GM19240 (cell line): ENCODE data around the gene DOK7.

Source experiments
- DNase-seq: peaks from one replicate; pipeline ENCODE4 v3.0.0; 2011; ENCODE audit warnings: low spot score; ENCODE audit not compliant: insufficient read length

Gene DOK7

DNA sequence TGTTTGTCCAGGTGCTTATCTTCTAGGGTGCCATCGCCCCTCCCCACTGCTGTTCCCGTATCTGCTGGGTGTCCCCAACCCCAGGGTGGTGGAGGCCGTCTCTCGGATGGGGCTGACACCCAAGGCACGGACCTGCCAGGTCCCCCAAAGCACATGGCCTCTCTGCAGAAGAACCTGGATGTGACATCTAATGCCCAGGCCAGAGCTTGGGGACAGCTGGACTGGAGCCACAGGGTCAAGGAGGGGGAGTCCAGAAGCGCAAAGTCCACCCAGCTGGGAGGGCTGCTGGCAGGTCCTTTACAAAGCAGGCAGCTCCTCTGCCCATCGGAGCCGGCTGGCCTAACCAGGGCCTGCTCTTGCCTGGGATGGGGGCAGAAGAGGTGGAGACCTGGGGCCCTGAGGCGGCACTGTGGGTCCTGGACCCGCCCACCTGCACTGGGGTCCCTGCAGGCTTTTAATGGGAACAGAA, 751 bp upstream of the DOK7 start:
- DNase-seq: no peak

DNA sequence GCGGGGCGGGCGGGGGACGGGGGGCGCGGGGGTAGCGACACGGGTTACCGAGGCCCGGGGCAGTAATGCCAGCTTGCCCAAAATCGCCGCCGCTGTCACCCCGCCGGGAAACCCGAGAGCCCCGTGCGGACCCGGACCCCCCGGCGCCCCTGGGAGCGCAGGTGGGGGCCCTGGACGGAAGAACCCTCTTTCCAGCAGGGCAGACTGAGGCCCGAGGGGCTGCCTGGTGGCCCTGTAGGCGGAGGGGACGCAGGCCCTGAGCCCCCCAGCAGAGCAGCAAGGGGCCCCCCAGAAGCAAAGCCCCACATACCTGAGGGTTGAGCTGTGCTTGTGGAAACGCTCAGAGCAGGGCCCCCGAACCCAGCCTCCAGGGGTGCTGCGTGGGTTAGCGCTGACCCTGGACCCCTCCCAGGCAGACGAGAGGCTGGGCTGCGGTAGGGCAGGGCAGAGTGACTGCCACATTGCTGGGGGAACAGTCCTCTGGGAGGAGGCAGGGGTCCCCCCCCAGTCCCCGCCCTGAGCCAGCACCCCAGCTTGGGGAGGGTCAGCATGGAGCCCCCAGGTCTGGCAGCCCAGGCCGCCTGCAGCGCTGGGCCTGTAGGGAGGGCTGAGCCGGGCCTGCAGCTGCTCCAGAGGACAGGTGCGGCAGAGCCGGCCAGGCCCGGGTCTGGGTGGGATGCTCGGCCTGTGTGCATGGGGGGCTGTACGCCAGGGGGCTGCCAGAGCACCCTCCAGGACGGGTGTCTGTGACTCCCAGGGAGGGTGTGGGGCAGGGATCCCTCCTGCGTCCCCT, 646 bp downstream of the DOK7 start:
- no peak for DNase-seq

DNA sequence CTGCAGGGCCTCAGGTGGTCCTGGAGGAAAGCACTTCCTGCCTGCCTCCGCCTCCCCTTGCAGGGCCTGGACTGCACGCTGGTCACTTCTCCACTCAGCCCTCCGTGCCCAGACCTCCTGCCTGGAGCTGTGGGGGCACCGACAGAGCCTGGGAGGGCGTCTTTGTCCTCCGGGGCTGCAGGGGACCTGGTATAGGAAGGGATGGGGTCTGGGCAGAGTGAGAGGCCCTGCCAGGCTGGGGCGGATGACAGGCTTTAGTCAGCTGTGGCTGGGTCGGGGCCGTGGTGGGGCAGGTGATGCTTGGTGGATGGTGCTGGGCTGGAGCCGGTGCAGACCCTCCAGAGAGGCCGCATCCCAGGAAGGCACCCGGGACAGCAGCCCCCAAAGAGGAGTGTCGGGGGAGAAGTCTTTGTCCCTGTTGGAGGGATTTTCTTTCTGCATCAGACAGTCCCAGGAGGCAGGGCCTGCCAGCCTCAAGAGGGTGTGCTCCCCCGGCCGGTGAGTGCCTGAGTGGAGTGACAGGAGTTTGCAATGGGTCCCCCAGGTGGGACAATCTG, 1.3 kb downstream of the DOK7 start:
- DNase-seq: no peak

DNA sequence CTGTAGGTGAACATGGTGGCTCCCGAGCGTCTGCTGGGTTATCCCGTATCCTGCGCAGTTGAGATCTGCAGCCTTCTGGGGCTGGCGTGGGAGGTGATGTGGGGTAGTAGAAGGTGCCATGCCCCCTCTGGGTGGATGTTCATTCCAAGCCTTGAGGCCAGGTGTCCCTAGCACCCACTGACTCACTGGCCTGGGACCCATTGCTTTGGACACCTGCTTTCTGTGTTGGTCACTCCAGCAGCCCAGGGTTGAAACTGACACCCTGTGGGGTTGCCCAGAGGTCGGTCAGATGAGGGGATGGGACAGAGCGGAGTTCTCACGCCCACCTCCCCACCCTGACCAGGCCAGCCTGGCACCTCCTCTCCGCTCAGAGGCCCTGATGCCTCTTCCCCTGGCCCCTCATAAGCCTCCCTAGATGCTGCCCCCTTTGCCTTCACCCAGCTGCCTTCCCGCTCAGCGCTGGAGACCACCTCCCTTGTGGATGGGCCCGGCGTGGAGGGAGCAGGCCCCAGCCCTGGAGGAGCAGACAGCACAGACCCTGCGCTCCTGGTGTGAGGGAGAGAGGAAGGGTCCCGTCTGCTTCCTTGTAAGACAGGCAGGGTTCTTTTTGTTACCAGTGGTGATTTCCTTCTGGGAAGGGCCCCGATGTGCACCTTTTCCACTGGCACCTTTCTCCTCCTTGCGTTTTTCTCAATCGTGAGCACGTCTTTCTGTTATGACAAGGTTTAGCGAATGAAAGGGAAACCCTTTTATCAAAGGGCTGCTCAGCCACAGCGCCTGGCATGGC, 2.0 kb downstream of the DOK7 start:
- DNase-seq: no peak

DNA sequence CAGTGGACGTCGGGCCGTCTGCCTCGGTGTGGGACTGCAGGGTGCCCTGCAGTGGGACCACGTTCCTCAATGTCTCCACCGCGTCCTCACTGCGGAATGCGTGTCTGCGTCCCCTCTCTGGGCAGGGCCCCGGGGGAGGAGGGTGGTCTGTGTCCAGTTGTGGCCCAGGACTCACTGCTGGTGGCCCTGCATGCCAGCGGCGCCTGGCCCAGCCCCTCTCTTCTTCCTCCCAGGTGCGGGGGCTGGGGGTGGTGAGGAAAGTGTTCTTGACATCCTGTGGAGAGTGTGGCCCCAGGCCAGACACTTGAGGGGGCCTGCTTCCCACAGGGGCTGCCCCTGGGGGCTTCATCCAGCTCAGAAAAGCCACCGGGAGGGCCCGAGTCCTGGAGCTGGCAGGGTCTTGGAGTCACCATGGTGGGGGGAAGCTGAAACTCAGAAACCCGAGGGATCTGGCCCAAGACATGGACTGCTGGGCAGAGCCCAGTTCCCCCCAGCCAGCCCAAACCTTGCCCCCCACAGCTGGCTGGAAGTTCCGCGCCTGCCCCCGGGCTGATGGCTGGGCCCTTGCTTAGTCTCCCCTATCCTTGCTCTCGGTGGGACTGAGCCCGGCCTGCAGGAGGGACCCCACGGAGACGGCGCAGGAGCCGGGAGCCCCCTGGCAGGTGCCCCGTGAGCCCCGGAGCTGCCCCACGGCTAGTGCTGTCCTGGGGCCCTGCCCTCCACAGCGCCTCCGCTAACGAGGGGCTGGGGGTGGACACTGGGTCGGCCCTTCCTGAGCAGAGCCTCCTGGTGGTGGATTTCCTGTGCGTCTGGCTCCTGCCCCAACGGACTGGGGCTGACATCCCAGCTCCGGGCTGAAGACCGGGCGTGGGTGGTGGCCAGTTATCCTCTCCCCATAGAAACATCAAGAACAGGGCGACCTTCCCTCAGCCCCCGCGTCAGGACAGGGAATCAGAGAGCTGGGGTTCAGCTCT, 2.9 kb downstream of the DOK7 start:
- no peak for DNase-seq

DNA sequence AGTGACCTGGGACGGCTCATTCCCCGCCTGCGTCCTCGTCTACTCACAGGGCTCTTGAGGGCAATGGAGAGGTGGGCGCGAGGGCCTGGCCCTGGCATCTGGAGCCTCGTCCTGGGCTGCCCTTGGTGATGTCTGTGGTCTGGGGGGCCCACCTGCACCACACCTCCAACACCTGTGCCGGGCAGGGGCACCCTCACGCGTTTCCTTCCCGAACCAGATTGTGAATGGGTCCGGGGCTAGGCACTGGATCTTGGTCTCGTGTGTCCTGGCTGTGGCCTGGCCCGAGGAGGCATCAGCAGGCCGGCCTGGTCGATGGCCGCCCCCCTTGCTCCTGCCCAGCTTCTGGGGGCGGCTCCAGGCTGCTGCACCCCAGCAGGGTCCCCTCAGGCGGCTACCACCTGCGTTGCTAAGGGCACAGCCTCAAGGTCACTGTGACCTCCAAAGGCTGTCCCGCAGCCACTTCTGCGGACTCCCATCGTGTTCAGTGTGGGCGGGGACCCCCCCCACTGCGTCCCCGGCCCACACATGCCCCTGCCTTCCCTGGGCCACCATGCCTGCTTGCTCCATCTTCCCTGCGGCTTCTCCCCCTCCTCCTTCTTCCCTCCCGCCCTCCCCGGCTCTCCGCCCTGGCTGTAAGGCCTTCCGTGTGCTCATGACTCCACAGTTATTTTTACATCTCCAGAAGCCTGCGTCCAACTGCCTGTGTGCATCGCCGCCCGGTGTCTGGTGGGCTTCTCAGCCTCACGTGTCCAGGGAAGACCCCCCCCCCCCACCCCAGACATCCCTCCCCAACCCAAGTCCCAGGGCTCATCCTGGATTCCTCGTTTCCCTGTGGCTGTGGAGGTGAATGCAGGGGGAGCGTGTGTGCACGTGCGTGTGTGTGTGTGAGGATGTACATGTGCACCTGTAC, 3.8 kb downstream of the DOK7 start:
- no peak for DNase-seq

DNA sequence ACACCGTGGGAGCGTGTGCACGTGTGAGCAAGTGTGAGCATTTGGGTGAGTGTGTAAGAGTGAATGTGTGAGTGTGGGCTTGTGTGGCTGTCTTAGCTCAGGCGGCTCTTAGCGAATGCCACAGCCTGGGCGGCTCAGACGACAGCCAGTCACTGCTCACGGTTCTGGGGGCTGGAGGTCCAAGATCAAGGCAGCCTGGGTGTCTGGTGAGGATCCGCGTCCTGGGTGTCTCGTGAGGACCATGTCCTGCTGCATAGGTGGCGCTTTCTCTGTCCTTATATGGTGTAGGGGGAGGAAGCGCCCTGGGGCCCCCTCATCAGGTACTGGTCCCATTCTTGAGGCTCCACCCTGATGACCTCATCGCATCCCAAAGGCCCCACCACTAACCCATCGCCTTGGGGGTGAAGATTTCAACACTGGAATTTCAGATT, 4.5 kb downstream of the DOK7 start:
- DNase-seq: no peak

DNA sequence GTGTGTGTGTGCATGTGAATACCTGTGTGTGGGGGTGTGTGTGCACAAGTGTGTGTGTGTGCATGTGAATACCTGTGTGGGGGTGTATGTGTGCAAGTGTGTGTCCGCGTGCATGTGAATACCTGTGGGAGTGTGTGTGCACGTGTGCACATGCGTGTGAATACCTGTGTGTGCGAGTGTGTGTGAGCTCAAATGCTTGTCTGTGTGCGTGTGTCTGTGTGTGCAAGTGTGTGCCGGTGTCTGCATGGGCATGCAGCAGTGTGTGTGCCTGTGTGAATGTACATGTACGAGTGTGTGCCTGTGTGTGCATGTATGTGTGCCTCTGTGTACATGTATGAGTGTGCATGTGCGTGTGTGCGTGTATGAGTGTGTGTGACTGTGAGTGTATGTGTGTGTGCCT, 5.0 kb downstream of the DOK7 start:
- no peak for DNase-seq

DNA sequence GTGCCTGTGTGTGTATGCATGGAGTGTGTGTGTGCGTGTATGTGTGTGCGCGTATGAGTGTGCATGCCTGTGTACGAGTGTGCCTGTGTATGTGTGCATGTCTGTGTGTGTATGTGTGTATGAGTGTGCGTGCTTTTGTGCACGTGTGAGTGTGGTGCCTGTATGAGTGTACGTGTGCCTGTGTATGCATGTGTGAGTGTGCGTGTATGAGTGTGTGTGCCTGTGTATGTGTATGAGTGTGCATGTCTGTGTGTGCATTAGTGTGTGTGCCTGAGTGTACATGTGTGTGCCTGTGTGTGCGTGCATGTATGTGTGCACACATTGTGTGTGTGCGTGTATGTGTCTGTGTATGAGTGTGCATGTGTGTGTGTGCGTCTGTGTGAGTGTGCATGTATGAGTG, 5.7 kb downstream of the DOK7 start:
- no peak for DNase-seq

DNA sequence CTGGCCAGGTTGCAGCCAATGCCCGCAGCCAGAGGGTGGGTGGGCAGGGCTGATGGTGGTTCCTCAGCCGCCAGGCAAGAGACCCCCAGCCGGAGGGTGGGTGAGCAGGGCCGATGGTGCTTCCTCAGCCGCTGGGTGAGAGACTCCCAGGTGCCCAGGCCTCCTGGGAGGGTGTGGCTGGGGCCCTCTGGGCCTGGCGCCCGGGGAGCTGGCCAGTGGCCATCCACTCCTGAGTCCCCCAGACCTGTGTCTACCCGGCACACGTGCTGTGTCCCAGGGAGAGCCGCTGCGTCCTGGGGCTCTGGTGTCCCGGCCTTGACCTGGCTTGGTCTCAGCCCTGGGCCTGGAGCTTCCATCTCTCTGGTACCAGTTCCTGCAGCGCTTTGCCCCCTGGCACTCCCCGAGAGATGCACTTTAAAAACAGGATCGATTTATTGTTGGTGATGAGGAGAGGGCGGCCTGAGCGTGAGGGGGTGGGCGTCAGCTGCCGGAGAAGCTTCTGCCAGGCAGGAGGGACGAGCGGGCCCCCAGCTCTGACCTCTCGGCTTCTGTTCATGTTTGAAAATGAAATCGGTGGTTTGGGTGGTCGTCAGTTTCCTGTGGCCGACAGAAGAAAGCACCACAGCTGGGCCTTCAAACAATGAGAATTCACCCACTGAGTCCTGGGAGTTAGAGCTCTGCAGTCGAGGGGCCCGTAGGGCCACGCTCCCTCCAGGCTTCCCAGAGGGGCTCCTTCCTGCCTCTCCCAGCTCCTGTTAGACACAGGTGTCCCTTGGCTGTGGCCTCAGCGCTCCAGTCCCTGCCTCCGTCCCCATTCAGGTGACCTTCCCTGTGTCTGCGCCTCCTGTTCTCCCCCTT, 6.5 kb downstream of the DOK7 start:
- DNase-seq: no peak

DNA sequence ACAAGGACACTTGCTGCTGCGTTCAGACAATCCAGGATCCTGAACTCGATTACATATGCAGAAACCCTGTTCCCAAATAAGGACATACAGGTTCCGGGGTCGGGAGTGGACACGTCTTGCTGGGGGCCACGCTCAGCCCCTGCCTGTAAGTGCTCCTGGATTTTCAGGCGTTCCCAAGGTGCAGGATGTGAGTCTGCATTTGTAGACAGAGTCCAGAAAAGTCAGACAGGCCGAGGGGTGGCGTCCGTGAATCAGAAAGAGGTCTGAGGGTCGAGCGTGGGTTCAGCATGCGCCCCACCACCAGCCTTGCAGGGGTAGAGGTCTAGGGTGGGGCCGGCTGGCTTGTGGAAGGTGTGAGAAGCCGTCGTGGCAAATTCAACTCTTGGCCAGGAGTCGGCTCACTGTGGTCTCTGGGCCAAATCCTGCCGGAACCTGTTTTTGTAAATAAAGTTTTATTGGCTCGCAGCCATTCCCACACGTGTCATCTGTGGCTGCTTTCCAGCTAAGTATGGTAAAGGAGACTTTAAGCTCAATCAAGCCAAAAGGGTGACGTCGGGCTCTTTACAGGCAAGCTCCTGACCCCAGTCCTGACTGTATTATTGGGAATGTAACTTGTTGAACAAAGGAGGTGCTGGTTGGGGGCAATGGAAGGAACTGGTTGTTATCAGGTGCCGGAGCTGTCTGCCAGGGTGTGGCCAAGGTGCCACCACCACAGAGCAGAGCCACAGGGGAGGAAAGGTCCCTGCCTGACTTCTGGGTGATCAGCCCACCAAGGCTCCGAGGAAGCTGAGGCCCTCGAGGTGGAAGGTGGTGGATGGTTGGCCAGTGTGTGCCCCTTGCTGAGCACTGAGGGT, 7.4 kb downstream of the DOK7 start:
- DNase-seq: no peak

DNA sequence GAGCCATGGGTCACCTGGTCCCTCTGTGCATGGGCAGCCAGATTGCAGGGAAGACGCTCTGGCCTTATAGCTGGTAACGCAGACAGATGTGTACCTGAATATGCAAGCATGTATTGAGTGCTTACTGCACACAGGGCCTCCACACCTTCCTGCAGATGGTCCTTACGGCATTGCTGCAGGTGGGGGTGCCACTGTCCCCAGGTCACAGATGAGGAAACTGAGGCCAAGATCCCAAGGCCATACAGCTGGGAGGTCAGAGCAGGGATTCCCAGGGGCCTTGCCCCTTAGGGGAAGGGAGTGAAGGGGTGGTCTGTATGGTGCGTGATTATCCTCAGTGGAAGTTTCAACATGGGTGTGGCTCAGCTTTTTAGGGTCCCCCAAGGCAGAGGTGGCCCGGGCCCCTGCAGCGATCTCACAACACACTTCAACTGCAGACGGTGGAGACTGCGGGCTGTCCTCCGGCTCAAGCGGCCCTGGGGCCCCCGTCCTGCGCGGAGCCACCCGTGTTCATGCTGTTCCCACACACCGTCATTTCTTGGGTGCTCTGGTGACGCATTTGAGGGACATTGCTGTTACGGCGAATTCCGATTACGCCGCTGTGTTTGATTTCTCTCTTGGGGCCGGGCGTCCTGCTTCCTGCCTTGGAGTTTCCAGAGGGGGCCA, 8.1 kb downstream of the DOK7 start:
- no peak for DNase-seq

DNA sequence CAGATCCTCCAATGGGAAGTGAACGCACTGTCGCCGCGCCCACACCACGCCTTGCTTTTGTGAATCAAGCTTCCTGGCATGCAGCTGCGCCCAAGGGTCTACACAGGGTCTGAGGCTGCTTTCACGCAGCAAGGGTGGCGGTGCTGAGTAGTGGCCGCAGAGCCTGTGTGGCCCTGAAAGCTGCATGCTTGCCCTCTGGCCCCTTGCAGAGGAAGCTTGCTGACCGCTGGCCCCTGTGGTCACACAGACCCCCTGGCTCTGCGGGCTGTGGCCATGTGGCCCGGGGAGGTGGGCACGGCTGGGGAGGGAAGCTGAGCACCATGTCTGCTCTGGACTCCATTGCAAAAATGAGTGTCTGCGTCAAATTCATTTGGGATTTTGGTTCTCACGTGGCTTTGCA, 8.8 kb downstream of the DOK7 start:
- DNase-seq: no peak

DNA sequence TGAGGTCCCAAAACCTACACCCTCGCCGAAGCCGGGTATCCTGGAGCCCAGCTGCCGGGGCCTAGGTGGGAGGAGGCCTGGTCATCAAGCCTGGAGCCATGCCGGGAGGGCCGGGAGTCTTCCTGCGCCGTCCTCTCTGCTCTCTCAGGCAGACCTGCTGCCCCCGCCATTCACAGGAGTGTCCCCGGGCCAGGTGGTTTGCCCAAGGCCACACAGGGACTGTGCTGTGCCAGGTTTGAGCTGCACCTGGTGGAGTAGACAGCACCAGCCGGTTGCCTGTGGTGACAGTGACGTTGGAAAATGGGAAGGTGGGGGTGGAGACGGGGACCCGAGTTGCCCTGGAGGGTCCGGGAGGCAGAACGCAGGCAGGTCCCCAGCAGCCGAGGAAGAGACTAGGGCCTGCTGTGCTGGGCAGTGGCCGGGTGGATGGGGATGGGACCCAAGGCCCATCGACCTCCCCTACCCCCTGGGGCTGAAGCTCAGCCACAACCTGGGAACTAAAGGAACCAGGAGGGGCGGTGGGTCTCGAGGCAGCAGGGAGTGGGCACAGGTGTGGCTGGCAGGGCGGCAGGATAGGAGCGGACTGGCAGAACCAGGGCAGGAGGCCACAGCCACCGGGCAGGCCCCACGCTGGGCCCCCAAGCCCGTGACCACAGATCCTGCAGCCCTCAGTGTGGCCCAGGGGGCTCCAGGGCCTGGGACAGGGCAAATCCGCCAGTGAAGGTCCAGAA, 9.5 kb downstream of the DOK7 start:
- no peak for DNase-seq

DNA sequence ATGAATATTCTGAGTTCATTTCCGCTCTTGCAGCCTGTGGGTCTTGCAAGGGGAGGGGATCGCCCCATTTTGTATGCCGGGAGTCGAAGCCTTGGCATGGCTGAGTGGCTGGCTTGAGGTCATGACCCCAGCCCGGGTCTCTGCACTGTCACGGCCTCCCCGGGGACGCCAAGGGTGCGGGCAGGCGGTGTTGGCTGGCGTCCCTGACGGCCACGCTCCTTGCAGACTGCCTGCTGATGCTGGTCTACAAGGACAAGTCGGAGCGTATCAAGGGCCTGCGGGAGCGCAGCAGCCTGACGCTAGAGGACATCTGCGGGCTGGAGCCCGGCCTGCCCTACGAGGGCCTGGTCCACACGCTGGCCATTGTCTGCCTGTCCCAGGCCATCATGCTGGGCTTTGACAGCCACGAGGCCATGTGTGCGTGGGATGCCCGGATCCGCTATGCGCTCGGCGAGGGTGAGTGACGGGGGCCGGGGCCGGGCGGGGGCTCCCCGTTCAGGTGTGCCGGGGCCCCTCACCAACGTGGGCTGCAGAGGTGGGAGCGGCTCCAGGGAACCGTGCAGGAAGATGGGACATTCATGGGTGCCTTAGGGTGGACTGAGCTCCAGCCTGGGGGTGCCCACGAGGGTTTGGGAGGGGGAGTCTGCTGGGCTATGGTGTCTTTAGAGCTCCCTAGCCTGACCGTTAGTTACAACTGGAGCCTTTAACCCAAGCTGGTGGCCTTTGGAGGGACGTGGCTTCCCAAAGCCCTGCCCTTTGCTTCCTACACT, 10.3 kb downstream of the DOK7 start:
- DNase-seq: no peak
